ENCODE measurements around the gene ARMC2. TPM values are rescaled to one million over a fixed set of nuclear protein-coding genes. Genes with fewer than 3 reads are reported as not detected.

Gene ARMC2
- total and polyA plus RNA-seq, 2 donors from 2014 or later: 1.9 to 12.7 TPM

GRCh38 chr6:108831104-108831503, 17.1 kb upstream of the ARMC2 start:
- intact Hi-C loops (cut with DNase I): no loop called here
- H3K4me3 ChIP-seq (ENCODE audit: low read length in 3 of 3): no peak overlapping the region
- no peaks in the 10 kb centered on the region for H3K27me3 ChIP-seq (ENCODE audit: control insufficient read depth, insufficient read depth, low read length)
- DNase-seq: no peak
- no peaks in the 10 kb centered on the region for H3K36me3 ChIP-seq (ENCODE audit: control insufficient read depth in 2 of 3, insufficient read depth in 3 of 3, low read length in 3 of 3)
- H3K4me1 ChIP-seq (ENCODE audit: control insufficient read depth in 2 of 3, insufficient read depth in 2 of 3, low read depth in 1 of 3, low read length in 3 of 3): no peaks in the 10 kb centered on the region
- TF ChIP-seq CTCF (IDR thresholded peaks at IDR 0.05; ENCODE audit: borderline replicate concordance, extremely low read depth, insufficient read depth): no peak
- H3K9me3 ChIP-seq (ENCODE audit: control insufficient read depth in 2 of 3, insufficient read depth in 1 of 3, low read length in 3 of 3): no peaks in the 10 kb centered on the region
- H3K27ac ChIP-seq (ENCODE audit: low read depth in 2 of 2, low read length in 2 of 2): no peak overlapping the region
- no peak for FAIRE-seq
- H3K9ac ChIP-seq (ENCODE audit: low read length in 3 of 3): no peak overlapping the region

- no peak for FAIRE-seq
- intact Hi-C loops (cut with DNase I): no loop called here
- no peak for TF ChIP-seq CTCF (IDR thresholded peaks at IDR 0.05; ENCODE audit: borderline replicate concordance, extremely low read depth, insufficient read depth)
These were observed 15.5 kb upstream of the ARMC2 start for GRCh38 chr6:108832738-108833137.

GRCh38 chr6:108835218-108835850, 12.9 kb upstream of the ARMC2 start:
- H3K9ac ChIP-seq (ENCODE audit: low read length in 3 of 3): no peak overlapping the region
- intact Hi-C loops (cut with DNase I): no loop called here
- FAIRE-seq: no peak

More at GRCh38 chr6:108832738-108833137, 15.5 kb upstream of the ARMC2 start:
- H3K9ac ChIP-seq (ENCODE audit: low read length in 3 of 3): no peak overlapping the region
- no peaks in the 10 kb centered on the region for H3K4me1 ChIP-seq (ENCODE audit: control insufficient read depth in 2 of 3, insufficient read depth in 2 of 3, low read depth in 1 of 3, low read length in 3 of 3)
- H3K27me3 ChIP-seq (ENCODE audit: control insufficient read depth, insufficient read depth, low read length): no peaks in the 10 kb centered on the region
- DNase-seq: no peak
- no peaks in the 10 kb centered on the region for H3K9me3 ChIP-seq (ENCODE audit: control insufficient read depth in 2 of 3, insufficient read depth in 1 of 3, low read length in 3 of 3)
- H3K36me3 ChIP-seq (ENCODE audit: control insufficient read depth in 2 of 3, insufficient read depth in 3 of 3, low read length in 3 of 3): no peaks in the 10 kb centered on the region
- no peak overlapping the region for H3K27ac ChIP-seq (ENCODE audit: low read depth in 2 of 2, low read length in 2 of 2)
- H3K4me3 ChIP-seq (ENCODE audit: low read length in 3 of 3): no peak overlapping the region

More at GRCh38 chr6:108835218-108835850, 12.9 kb upstream of the ARMC2 start:
- peak; percentile 92 for TF ChIP-seq CTCF (IDR thresholded peaks at IDR 0.05; ENCODE audit: borderline replicate concordance, extremely low read depth, insufficient read depth)
- no peaks in the 10 kb centered on the region for H3K9me3 ChIP-seq (ENCODE audit: control insufficient read depth in 2 of 3, insufficient read depth in 1 of 3, low read length in 3 of 3)
- peaks cover 0 to 4% (median 0%) of the 10 kb centered on the region in 3 donors for H3K4me1 ChIP-seq (ENCODE audit: control insufficient read depth in 2 of 3, insufficient read depth in 2 of 3, low read depth in 1 of 3, low read length in 3 of 3)
- no peaks in the 10 kb centered on the region for H3K36me3 ChIP-seq (ENCODE audit: control insufficient read depth in 2 of 3, insufficient read depth in 3 of 3, low read length in 3 of 3)
- DNase-seq: peak; percentile 81 to 92 (median 88)
- no peak overlapping the region for H3K4me3 ChIP-seq (ENCODE audit: low read length in 3 of 3)
- H3K27ac ChIP-seq (ENCODE audit: low read depth in 2 of 2, low read length in 2 of 2): no peak overlapping the region
- H3K27me3 ChIP-seq (ENCODE audit: control insufficient read depth, insufficient read depth, low read length): no peaks in the 10 kb centered on the region

All from kidney (tissue), 14 donors.